ENCODE results near the gene ZFY. TPM values are rescaled to one million over a fixed set of nuclear protein-coding genes. Genes with fewer than 3 reads are reported as not detected.

The ZFY gene
- total RNA-seq, 6 experiments from 2014 or later, result 5.5 TPM; not detected in 5

GRCh38 chrY:3023606-3024005, 88.4 kb downstream of the ZFY start:
- no peaks in the 10 kb centered on the region for H3K36me3 ChIP-seq
- H3K27me3 ChIP-seq, result no peaks in the 10 kb centered on the region
- ATAC-seq (no peak), DNase-seq (no peak)
- no peak overlapping the region for H3K27ac ChIP-seq
- H3K9me3 ChIP-seq, result no peaks in the 10 kb centered on the region
- no peaks in the 10 kb centered on the region for H3K4me1 ChIP-seq
- TF ChIP-seq POLR2A (IDR thresholded peaks at IDR 0.05), result no peak
- TF ChIP-seq, protein P1, sequence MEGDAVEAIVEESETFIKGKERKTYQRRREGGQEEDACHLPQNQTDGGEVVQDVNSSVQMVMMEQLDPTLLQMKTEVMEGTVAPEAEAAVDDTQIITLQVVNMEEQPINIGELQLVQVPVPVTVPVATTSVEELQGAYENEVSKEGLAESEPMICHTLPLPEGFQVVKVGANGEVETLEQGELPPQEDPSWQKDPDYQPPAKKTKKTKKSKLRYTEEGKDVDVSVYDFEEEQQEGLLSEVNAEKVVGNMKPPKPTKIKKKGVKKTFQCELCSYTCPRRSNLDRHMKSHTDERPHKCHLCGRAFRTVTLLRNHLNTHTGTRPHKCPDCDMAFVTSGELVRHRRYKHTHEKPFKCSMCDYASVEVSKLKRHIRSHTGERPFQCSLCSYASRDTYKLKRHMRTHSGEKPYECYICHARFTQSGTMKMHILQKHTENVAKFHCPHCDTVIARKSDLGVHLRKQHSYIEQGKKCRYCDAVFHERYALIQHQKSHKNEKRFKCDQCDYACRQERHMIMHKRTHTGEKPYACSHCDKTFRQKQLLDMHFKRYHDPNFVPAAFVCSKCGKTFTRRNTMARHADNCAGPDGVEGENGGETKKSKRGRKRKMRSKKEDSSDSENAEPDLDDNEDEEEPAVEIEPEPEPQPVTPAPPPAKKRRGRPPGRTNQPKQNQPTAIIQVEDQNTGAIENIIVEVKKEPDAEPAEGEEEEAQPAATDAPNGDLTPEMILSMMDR (IDR thresholded peaks at IDR 0.05), result no peak
- intact Hi-C loops (cut with DNase I), result no loop called here
- WGBS (ENCODE audit: insufficient coverage, low coverage, low lambda C conversion rate, missing lambda C conversion rate), result no CpG with 5 or more reads among the region's 2 CpGs
- no peak overlapping the region for H3K4me3 ChIP-seq

- ATAC-seq (no peak), DNase-seq (no peak)
- Histone ChIP-seq H3K4me3 (no peak overlapping the region), H3K4me1 (no peaks in the 10 kb centered on the region), H3K36me3 (no peaks in the 10 kb centered on the region), H3K27me3 (no peaks in the 10 kb centered on the region), H3K9me3 (no peaks in the 10 kb centered on the region), H3K27ac (no peak overlapping the region)
- intact Hi-C loops (cut with DNase I), result no loop called here
- no CpG with 5 or more reads among the region's 1 CpG for WGBS (ENCODE audit: insufficient coverage, low coverage, low lambda C conversion rate, missing lambda C conversion rate)
- TF ChIP-seq, protein P1 (IDR thresholded peaks at IDR 0.05), result no peak
- TF ChIP-seq POLR2A (IDR thresholded peaks at IDR 0.05), result no peak
Observed at GRCh38 chrY:3025357-3025756, 90.2 kb downstream of the ZFY start.

Small RNAs within 50 kb of the gene (small RNA-seq; reads per million reads assigned to genes)
- 0 reads per million in 2 experiments for gene EEF1A1P41

Other genes starting within 250 kb of the ZFY start
- not detected for gene SRY, start 147.7 kb upstream of the ZFY start, total RNA-seq
- gene RPS4Y1, start 93.8 kb upstream of the ZFY start, total RNA-seq, result 10 to 100 TPM in 1 of 6 experiments, not detected in 5; 88.1 TPM

Data from right lobe of liver (tissue), 6 donors.